GM12878 (cell line): Measurements from ENCODE around the gene S100A3. TPM values are rescaled to one million over a fixed set of nuclear protein-coding genes. Genes with fewer than 3 reads are reported as not detected.

ENCODE experiments used
- ATAC-seq: fragments of 200-7000 bp; cut with Tn5 transposase; 3 replicates; pipeline ENCODE4 v1.9.1; 2020; ENCODE audit warnings: mild to moderate bottlenecking, moderate library complexity
- BruUV-seq: library from RNA; stranded (reverse); fragments of 400-500 nt; replicated peaks from 2 replicates; lab custom pipeline; 2021; lab: Mats Ljungman, UMichigan
- CTCF ChIA-PET: fragments of 300-600 bp; sonication (Branson Sonifier 250); formaldehyde crosslinking; extraction: SDS; loops from one replicate; lab custom pipeline; 2021; ENCODE audit warnings: inconsistent platforms; lab: Yijun Ruan, JAX
- POLR2A ChIA-PET: fragments of 350-600 bp; formaldehyde crosslinking; extraction: SDS; loops from one replicate; lab custom pipeline; 2021; ENCODE audit warnings: inconsistent platforms; lab: Charles Lee
- RAD21 ChIA-PET: fragments of 300-600 bp; sonication (Branson Sonifier 250); formaldehyde crosslinking; loops from one replicate; lab custom pipeline; 2023; ENCODE audit warnings: antibody characterized with exemption; ENCODE audit not compliant: unreplicated experiment; lab: Charles Lee
- SMC1A ChIA-PET: fragments of 300-600 bp; sonication (Branson Sonifier 250); formaldehyde crosslinking; loops from one replicate; lab custom pipeline; 2023; ENCODE audit not compliant: unreplicated experiment, uncharacterized antibody; lab: Charles Lee
- DNase-seq: peaks from one replicate; pipeline ENCODE4 v3.0.0-alpha.2; 2011; ENCODE audit warnings: low read depth, low spot score
- FAIRE-seq: peaks from 3 replicates; lab custom pipeline; 2011; peaks lifted over from hg19 to GRCh38; lab: Jason Lieb, UNC
- H2AFZ ChIP-seq: 2 replicates; pipeline ENCODE4 v1.6.0; 2011; ENCODE audit warnings: low read depth, low read length, control low read depth; ENCODE audit not compliant: control insufficient read depth
- H3K27ac ChIP-seq: 2 replicates; pipeline ENCODE4 v1.5.1; 2011; ENCODE audit warnings: control low read depth; ENCODE audit not compliant: control insufficient read depth, insufficient read depth
- H3K27me3 ChIP-seq, 2 experiments: replicated peaks in 1 of 2; 2 replicates each; pipeline versions ENCODE4 v1.6.0 to v1.6.1; 2011; ENCODE audit warnings: low read length in 1 of 2; ENCODE audit not compliant: control insufficient read depth in 2 of 2, insufficient read depth in 2 of 2
- H3K36me3 ChIP-seq, 2 experiments: 2 replicates each; pipeline ENCODE4 v1.5.1; 2011; ENCODE audit warnings: low read length in 1 of 2; ENCODE audit not compliant: control insufficient read depth in 2 of 2, insufficient read depth in 2 of 2
- H3K4me1 ChIP-seq: 2 replicates; pipeline ENCODE4 v1.6.1; 2011; ENCODE audit warnings: mild to moderate bottlenecking, low read length, moderate library complexity, mixed read lengths; ENCODE audit not compliant: control insufficient read depth, insufficient read depth
- H3K4me2 ChIP-seq: 2 replicates; pipeline ENCODE4 v1.6.0; 2011; ENCODE audit warnings: control low read depth; ENCODE audit not compliant: control insufficient read depth, insufficient read depth
- H3K4me3 ChIP-seq: fragments of 200-600 bp; sonication (generic); 2 replicates; pipeline ENCODE4 v1.5.1; 2016
- H3K79me2 ChIP-seq: 2 replicates; pipeline ENCODE4 v1.6.0; 2011; ENCODE audit warnings: low read length; ENCODE audit not compliant: control insufficient read depth, insufficient read depth
- H3K9ac ChIP-seq: 2 replicates; pipeline ENCODE4 v1.8.0; 2011; ENCODE audit warnings: low read length, control low read depth, mixed read lengths; ENCODE audit not compliant: control insufficient read depth, insufficient read depth
- H3K9me3 ChIP-seq: replicated peaks from 3 replicates; pipeline ENCODE4 v1.5.1; 2011; ENCODE audit warnings: mild to moderate bottlenecking, low read length; ENCODE audit not compliant: control insufficient read depth, insufficient read depth
- H4K20me1 ChIP-seq: 2 replicates; pipeline ENCODE4 v1.6.0; 2011; ENCODE audit not compliant: control insufficient read depth, insufficient read depth
- ATF2 ChIP-seq: IDR thresholded peaks from 2 replicates; pipeline ENCODE4 v1.6.1; 2012; ENCODE audit warnings: low read length, inconsistent platforms
- BCL11A ChIP-seq: IDR thresholded peaks from 2 replicates; pipeline ENCODE4 v1.6.1; 2011; ENCODE audit warnings: low read depth, low read length
- CBFB ChIP-seq: IDR thresholded peaks from 2 replicates; pipeline ENCODE4 v1.6.1; 2016; ENCODE audit warnings: antibody characterized with exemption, low read depth
- KAT2A ChIP-seq: conservative IDR thresholded peaks from 2 replicates; pipeline ENCODE4 v1.6.1; 2011; ENCODE audit warnings: low read depth, low read length; ENCODE audit not compliant: control insufficient read depth
- MEF2B ChIP-seq: fragments of 450-650 bp; IDR thresholded peaks from 2 replicates; pipeline ENCODE4 v1.6.1; 2018; ENCODE audit warnings: mild to moderate bottlenecking, moderate library complexity; ENCODE audit not compliant: partially characterized antibody, poor library complexity, severe bottlenecking
- PRDM15 ChIP-seq: fragments of 450-650 bp; formaldehyde crosslinking; IDR thresholded peaks from 2 replicates; pipeline ENCODE4 v1.4.0; 2020; ENCODE audit warnings: mild to moderate bottlenecking, moderate library complexity
- RB1 ChIP-seq: fragments of 450-650 bp; formaldehyde crosslinking; IDR thresholded peaks from 2 replicates; pipeline ENCODE4 v1.6.1; 2017; ENCODE audit warnings: mild to moderate bottlenecking, borderline replicate concordance
- WGBS: methylation state at CpG from one replicate; pipeline ENCODE4 v1.1.6; 2016; ENCODE audit warnings: low lambda C conversion rate; ENCODE audit not compliant: insufficient replicate concordance, insufficient coverage; ENCODE audit errors: missing lambda C conversion rate; 5-methylcytosine and 5-hydroxymethylcytosine counted together
- in situ Hi-C: fragments of 300-500 bp; cut with MboI; formaldehyde crosslinking; loops from 9 replicates; pipeline ENCODE4 v1.14.3; 2018; ENCODE audit warnings: mixed read lengths
- intact Hi-C: fragments of 100-400 bp; cut with micrococcal nuclease; formaldehyde crosslinking; loops from one replicate; pipeline ENCODE4 v1.14.2; 2022; ENCODE audit not compliant: unreplicated experiment
- polyA plus RNA-seq, 11 experiments: library from polyadenylated mRNA; depleted of rRNA in 4 of 11; unstranded in 6 of 11; stranded (reverse) in 5 of 11; fragments of >200 nt; fragmentation: Nextera tagmentation in 4 of 11; fragmentation: Illumina TruSeq in 1 of 11; extraction: Ambion mirVana in 4 of 11; extraction: Trizol in 1 of 11; gene quantifications; 1 replicate in 1 of 11; 2 replicates in 10 of 11; pipeline versions ENCODE4 v1.2.1 to v1.2.3, GENCODE V29; 2011 to 2016; ENCODE audit warnings: inconsistent platforms in 2 of 11, missing spikeins in 2 of 11, low read depth in 1 of 11
- total RNA-seq, 4 experiments: library from RNA; depleted of rRNA in 3 of 4; stranded (reverse); fragments of >200 nt in 3 of 4; fragmentation: Illumina TruSeq in 1 of 4; extraction: Trizol in 1 of 4; gene quantifications; 2 replicates each; pipeline versions ENCODE4 v1.2.1 to v1.2.3, GENCODE V29; 2013 to 2021
- TF ChIP-seq, protein P1 (sequence below): IDR thresholded peaks from 2 replicates; pipeline ENCODE4 v1.6.1; 2012; ENCODE audit warnings: mild to moderate bottlenecking, low read depth, low read length

Gene S100A3
- total and polyA plus RNA-seq, 10 of the 15 experiments (the other 5 are each of a cell fraction or from before 2014, with no cell fraction given) = 0.32 to 0.45 TPM; not detected in 8

DNA sequence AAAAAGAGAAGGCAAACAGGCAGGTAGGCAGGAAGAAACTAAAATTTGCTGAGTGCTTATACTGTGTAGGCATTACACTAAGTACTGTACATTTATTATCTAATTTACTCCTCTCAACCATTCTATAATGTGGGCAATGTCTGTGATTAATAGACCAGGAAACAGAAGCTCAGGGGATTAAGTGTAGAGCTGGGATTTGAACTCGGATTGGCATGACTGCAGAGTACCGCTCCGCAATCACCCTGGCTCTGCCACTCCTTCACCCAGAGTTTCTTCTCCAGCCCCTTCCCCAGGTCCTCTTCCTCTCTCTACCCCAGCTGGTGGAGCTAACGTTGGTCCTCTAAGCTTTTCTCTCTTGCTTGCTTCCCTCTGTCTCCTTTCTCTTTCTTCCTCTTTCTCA is 28.1 kb upstream of the S100A3 start:
- BruUV-seq = no TSS peak
- ChIA-PET RAD21 (interaction anchor here (0.7 to 1.2 kb wide), 2 partner anchors 67 to 1571 kb away, joined by 3 read pairs; no protein-coding TSS in a partner anchor), POLR2A (interaction anchor here (0.5 kb wide), 1 partner anchor 409 kb away, joined by 3 read pairs; the partner anchor contains the start of gene RAB13), CTCF (interaction anchor here (0.9 to 2.4 kb wide), 7 partner anchors 11 to 66 kb away, joined by 3 to 12 read pairs (median 5); partner anchors contain the start of genes S100A1, S100A13 and S100A14), SMC1A (interaction anchor here (0.9 to 2.6 kb wide), 5 partner anchors 16 to 66 kb away, joined by 3 to 11 read pairs (median 8); partner anchors contain the start of gene S100A14)
- no peaks in the 10 kb centered on the region for H4K20me1 ChIP-seq
- H3K4me1 ChIP-seq = peaks cover 8% of the 10 kb centered on the region
- H3K27me3 ChIP-seq = no peaks in the 10 kb centered on the region
- H3K4me3 ChIP-seq = no peak overlapping the region
- ATAC-seq (no peak), FAIRE-seq (no peak), DNase-seq (no peak)
- no peaks in the 10 kb centered on the region for H3K79me2 ChIP-seq
- no peak overlapping the region for H3K4me2 ChIP-seq
- no peaks in the 10 kb centered on the region for H3K9me3 ChIP-seq
- in situ Hi-C loops (no loop called here), intact Hi-C loops (no loop called here)
- 28% methylated on average over 4 of the region's 4 CpGs for WGBS
- TF ChIP-seq BCL11A (no peak), PRDM15 (CRISPR knock-in tag) (no peak), CBFB (no peak), MEF2B (no peak), RB1 (no peak), ATF2 (no peak), KAT2A (no peak)
- TF ChIP-seq, protein P1, sequence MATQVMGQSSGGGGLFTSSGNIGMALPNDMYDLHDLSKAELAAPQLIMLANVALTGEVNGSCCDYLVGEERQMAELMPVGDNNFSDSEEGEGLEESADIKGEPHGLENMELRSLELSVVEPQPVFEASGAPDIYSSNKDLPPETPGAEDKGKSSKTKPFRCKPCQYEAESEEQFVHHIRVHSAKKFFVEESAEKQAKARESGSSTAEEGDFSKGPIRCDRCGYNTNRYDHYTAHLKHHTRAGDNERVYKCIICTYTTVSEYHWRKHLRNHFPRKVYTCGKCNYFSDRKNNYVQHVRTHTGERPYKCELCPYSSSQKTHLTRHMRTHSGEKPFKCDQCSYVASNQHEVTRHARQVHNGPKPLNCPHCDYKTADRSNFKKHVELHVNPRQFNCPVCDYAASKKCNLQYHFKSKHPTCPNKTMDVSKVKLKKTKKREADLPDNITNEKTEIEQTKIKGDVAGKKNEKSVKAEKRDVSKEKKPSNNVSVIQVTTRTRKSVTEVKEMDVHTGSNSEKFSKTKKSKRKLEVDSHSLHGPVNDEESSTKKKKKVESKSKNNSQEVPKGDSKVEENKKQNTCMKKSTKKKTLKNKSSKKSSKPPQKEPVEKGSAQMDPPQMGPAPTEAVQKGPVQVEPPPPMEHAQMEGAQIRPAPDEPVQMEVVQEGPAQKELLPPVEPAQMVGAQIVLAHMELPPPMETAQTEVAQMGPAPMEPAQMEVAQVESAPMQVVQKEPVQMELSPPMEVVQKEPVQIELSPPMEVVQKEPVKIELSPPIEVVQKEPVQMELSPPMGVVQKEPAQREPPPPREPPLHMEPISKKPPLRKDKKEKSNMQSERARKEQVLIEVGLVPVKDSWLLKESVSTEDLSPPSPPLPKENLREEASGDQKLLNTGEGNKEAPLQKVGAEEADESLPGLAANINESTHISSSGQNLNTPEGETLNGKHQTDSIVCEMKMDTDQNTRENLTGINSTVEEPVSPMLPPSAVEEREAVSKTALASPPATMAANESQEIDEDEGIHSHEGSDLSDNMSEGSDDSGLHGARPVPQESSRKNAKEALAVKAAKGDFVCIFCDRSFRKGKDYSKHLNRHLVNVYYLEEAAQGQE = no peak
- no peak overlapping the region for H2AFZ ChIP-seq
- no peak overlapping the region for H3K9ac ChIP-seq
- H3K27ac ChIP-seq = no peak overlapping the region
- H3K36me3 ChIP-seq = no peaks in the 10 kb centered on the region
